BJ (cell line): ENCODE data around the gene ZGPAT. TPM values are rescaled to one million over a fixed set of nuclear protein-coding genes. Genes with fewer than 3 reads are reported as not detected.

Source experiments
- CTCF ChIA-PET: fragments of 350-600 bp; formaldehyde crosslinking; extraction: SDS; loops from one replicate; lab custom pipeline; 2021; ENCODE audit warnings: antibody characterized with exemption, inconsistent platforms; lab: Yijun Ruan, JAX
- POLR2A ChIA-PET: fragments of 300-600 bp; sonication (Branson Sonifier 250); formaldehyde crosslinking; extraction: SDS; loops from one replicate; lab custom pipeline; 2021; ENCODE audit warnings: antibody characterized with exemption; lab: Charles Lee
- DNase-seq: peaks from one replicate; pipeline ENCODE4 v3.0.0-alpha.2; 2011; ENCODE audit warnings: low read depth
- H3K27me3 ChIP-seq: 2 replicates; pipeline ENCODE4 v1.6.0; 2011; ENCODE audit warnings: low read length; ENCODE audit not compliant: control insufficient read depth, insufficient read depth
- H3K36me3 ChIP-seq: 2 replicates; pipeline ENCODE4 v1.5.1; 2011; ENCODE audit warnings: low read length; ENCODE audit not compliant: control insufficient read depth, insufficient read depth
- H3K4me3 ChIP-seq: 2 replicates; pipeline ENCODE4 v1.5.1; 2011; ENCODE audit warnings: low read depth, mild to moderate bottlenecking, control low read depth, low read length
- polyA plus RNA-seq: library from polyadenylated mRNA; depleted of rRNA; stranded (reverse); fragments of >200 nt; gene quantifications from 2 replicates; pipeline ENCODE4 v1.2.3, GENCODE V29; 2011
- TF ChIP-seq, protein P1 (sequence below): IDR thresholded peaks from 2 replicates; pipeline ENCODE4 v1.5.1; 2011; ENCODE audit warnings: low read depth, mild to moderate bottlenecking, control low read depth, inconsistent platforms, low read length, moderate library complexity; ENCODE audit not compliant: insufficient read depth

ZGPAT gene
- polyA plus RNA-seq, 1 experiment = 15.9 TPM

DNA sequence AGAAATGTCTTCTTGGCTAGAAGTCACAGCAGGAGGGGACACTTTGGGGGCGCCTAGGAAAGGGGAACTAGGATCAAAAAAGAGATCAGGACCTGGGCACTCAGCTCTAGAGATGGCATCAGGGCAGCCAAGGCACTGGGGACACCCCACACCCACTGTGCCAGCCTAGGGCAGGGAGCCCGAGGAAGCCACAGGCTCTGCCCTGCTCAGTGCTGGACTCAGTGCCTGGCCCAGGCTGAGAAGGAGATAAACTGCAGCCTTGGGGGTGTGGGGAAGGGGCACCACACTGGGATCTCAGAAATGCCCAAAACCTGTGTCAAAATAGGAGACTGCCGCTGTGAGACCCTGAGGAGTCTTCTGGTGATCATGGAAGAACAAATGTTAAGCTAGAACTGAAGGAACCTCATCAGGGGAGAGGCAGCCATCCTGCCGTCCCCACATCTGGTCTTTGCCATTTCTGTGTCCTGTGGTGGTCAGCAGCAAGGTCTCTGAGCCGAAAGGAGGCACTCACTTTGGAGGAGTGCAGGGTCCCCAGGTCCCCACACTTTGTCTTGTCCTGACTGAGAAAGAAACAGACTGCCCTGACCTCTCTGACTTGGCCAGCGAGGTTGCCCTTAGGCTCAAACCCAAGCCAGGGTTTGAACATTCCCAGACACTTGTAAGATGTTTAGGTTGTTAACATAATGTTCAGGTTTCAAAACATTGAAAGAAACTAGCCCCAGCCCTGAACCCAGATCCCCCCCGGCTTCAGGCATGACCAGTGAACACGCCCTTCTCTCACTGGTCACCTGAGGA, 2.4 kb upstream of the ZGPAT start:
- Histone ChIP-seq H3K27me3 (no peaks in the 10 kb centered on the region), H3K4me3 (no peak overlapping the region), H3K36me3 (peaks cover 27% of the 10 kb centered on the region)
- TF ChIP-seq, protein P1, sequence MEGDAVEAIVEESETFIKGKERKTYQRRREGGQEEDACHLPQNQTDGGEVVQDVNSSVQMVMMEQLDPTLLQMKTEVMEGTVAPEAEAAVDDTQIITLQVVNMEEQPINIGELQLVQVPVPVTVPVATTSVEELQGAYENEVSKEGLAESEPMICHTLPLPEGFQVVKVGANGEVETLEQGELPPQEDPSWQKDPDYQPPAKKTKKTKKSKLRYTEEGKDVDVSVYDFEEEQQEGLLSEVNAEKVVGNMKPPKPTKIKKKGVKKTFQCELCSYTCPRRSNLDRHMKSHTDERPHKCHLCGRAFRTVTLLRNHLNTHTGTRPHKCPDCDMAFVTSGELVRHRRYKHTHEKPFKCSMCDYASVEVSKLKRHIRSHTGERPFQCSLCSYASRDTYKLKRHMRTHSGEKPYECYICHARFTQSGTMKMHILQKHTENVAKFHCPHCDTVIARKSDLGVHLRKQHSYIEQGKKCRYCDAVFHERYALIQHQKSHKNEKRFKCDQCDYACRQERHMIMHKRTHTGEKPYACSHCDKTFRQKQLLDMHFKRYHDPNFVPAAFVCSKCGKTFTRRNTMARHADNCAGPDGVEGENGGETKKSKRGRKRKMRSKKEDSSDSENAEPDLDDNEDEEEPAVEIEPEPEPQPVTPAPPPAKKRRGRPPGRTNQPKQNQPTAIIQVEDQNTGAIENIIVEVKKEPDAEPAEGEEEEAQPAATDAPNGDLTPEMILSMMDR = no peak
- POLR2A ChIA-PET = no interaction called here
- no peak for DNase-seq
- CTCF ChIA-PET = no interaction called here

DNA sequence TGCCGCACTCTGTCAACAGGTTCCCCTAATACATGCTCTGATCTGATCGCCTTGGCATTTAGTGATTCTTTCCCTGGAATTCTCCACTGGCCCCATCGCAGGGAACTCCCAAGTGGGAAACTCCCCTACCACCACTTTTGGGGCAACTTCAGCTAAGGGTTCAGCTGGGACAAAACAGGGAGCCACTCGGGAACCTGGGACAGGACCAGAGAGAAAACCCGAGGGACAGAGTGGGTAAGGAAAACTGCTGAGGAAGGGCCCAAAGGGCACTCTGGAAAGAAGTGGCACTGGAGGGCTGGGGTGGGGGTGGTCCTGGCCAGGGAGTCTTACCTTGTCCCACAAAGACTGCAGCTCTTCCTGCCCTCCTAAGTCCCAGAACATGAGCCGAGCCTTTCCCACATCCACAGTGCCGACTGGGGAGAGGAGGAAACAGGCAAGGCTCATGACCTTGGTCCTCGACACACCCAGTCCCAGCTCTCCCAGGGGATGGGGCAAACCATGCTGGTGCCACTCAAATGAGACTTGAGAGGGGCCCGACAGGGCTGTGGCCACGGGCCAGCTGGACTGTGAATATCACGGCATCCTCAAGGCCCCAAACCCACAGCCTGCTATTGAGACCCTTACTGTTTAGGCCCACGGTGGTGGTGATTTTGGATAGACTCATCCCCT, 1.7 kb upstream of the ZGPAT start:
- peaks cover 26% of the 10 kb centered on the region for H3K36me3 ChIP-seq
- ChIA-PET CTCF (no interaction called here), POLR2A (no interaction called here)
- H3K4me3 ChIP-seq = peak overlapping the region; percentile 88
- TF ChIP-seq, protein P1 = no peak
- no peaks in the 10 kb centered on the region for H3K27me3 ChIP-seq
- DNase-seq = no peak

DNA sequence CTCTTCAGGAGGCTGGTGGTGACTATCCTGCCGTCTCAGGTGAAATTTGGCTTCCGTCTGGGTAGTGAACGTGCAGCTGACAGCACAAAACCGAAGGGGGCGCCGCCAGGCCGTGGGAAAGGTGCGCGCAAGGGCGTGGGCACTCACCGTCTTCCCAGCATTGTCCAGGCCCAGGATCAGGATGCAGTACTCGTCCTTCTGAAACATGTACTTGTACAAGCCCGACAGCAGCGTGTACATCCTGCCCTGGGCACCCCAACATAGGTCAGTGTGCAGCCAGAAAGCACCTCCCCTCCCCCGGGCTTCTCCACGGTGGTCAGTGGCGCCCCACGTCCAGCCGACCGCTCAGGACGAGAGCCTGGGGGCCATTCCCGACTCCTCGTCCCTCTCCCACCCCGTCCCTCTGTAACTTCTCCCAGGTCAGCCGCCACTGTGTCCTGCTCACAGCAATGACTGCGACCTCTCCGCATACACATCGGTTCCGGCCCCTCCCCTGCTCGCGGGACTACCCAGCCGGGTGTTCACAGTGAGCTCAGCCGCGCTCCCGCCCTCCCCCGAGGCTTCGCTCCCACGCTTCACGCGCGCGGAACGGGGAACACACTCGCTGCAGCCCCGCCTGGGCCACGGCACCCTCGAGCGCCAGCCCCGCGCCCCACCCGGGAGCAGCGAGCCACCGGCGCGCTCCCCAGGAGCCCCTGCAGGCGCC, 834 bp upstream of the ZGPAT start:
- TF ChIP-seq, protein P1 = peak; percentile 28; the same call in 1 of the 2 replicates
- Histone ChIP-seq H3K4me3 (peak overlapping the region; percentile 88), H3K27me3 (no peaks in the 10 kb centered on the region), H3K36me3 (peaks cover 27% of the 10 kb centered on the region)
- no peak for DNase-seq
- ChIA-PET POLR2A (interaction anchor here (0.7 to 1.1 kb wide), 2 partner anchors 8 to 10 kb away, joined by 3 to 6 read pairs; no protein-coding TSS in a partner anchor), CTCF (interaction anchor here (0.9 to 1.2 kb wide), 2 partner anchors 8 to 10 kb away, joined by 3 to 4 read pairs; no protein-coding TSS in a partner anchor)

DNA sequence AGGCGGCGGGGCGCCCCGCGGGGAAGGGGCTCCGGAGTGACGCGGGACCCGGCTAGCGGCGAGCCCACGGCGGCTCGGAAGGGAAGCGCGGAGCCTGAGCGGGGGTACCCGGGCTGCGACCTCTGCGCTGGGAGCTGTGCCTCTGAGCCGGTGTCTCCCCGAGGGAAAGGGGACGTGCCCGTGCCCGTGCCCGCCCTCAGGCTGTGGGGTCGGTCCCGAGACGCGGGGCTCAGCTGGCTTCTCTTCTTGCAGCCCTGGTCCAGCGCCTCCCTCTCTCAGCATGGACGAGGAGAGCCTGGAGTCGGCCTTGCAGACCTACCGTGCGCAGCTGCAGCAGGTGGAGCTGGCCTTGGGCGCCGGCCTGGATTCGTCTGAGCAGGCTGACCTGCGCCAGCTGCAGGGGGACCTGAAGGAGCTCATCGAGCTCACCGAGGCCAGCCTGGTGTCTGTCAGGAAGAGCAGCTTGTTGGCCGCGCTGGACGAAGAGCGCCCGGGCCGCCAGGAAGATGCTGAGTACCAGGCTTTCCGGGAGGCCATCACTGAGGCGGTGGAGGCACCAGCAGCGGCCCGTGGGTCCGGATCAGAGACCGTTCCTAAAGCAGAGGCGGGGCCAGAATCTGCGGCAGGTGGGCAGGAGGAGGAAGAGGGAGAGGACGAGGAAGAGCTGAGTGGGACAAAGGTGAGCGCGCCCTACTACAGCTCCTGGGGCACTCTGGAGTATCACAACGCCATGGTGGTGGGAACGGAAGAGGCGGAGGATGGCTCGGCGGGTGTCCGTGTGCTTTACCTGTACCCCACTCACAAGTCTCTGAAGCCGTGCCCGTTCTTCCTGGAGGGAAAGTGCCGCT, 686 bp downstream of the ZGPAT start:
- no peak for DNase-seq
- Histone ChIP-seq H3K27me3 (no peaks in the 10 kb centered on the region), H3K4me3 (peak overlapping the region; percentile 88), H3K36me3 (peaks cover 27% of the 10 kb centered on the region)
- TF ChIP-seq, protein P1 = no peak
- ChIA-PET POLR2A (interaction anchor here (0.6 to 1.1 kb wide), 2 partner anchors 10 to 513 kb away, joined by 3 to 6 read pairs; no protein-coding TSS in a partner anchor), CTCF (interaction anchor here (0.9 to 1.5 kb wide), 3 partner anchors 9 to 77 kb away, joined by 4 to 5 read pairs (median 4); no protein-coding TSS in a partner anchor)
